Mesenchymal stem cell (in vitro differentiated cells and primary cell): Measurements from ENCODE around the gene ASPRV1.

ENCODE experiments used
- DNase-seq: peaks from one replicate; pipeline ENCODE4 v3.0.0-alpha.2; 2013
- H2AFZ ChIP-seq: one replicate; pipeline ENCODE4 v1.6.1; 2013; ENCODE audit warnings: low read depth, mild to moderate bottlenecking, control low read depth, inconsistent platforms, low read length, moderate library complexity
- H2AK5ac ChIP-seq: 2 replicates; pipeline ENCODE4 v1.6.1; 2013; ENCODE audit warnings: low read length, moderate library complexity, mild to moderate bottlenecking, inconsistent platforms; ENCODE audit not compliant: severe bottlenecking
- H2BK120ac ChIP-seq: one replicate; pipeline ENCODE4 v1.6.1; 2013; ENCODE audit warnings: low read depth, mild to moderate bottlenecking, inconsistent platforms, low read length, moderate library complexity
- H2BK12ac ChIP-seq, 2 experiments: one replicate each; pipeline ENCODE4 v1.6.1; 2013; ENCODE audit warnings: inconsistent platforms in 2 of 2, low read length in 2 of 2, mild to moderate bottlenecking in 2 of 2, moderate library complexity in 2 of 2, control low read depth in 1 of 2
- H2BK15ac ChIP-seq: one replicate; pipeline ENCODE4 v1.6.1; 2013; ENCODE audit warnings: mild to moderate bottlenecking, low read depth, inconsistent platforms; ENCODE audit not compliant: poor library complexity, severe bottlenecking
- H2BK5ac ChIP-seq: 2 replicates; pipeline ENCODE4 v1.6.1; 2013; ENCODE audit warnings: low read depth, mild to moderate bottlenecking, low read length, control low read depth, inconsistent platforms; ENCODE audit not compliant: poor library complexity, severe bottlenecking
- H3K14ac ChIP-seq, 2 experiments: one replicate each; pipeline ENCODE4 v1.6.1; 2013; ENCODE audit warnings: inconsistent platforms in 2 of 2, low read length in 2 of 2, control low read depth in 1 of 2, mild to moderate bottlenecking in 1 of 2, moderate library complexity in 1 of 2
- H3K18ac ChIP-seq, 2 experiments: one replicate each; pipeline ENCODE4 v1.6.1; 2013; ENCODE audit warnings: inconsistent platforms in 2 of 2, low read length in 2 of 2, control low read depth in 1 of 2, low read depth in 1 of 2, mild to moderate bottlenecking in 1 of 2
- H3K23ac ChIP-seq, 2 experiments: one replicate each; pipeline ENCODE4 v1.6.1; 2013; ENCODE audit warnings: inconsistent platforms in 2 of 2, low read length in 2 of 2, mild to moderate bottlenecking in 2 of 2, moderate library complexity in 2 of 2, control low read depth in 1 of 2
- H3K27ac ChIP-seq: 2 replicates; pipeline ENCODE4 v1.5.1; 2013; ENCODE audit warnings: mild to moderate bottlenecking, moderate library complexity, low read length, control low read depth, inconsistent platforms; ENCODE audit not compliant: poor library complexity, severe bottlenecking
- H3K27me3 ChIP-seq, 2 experiments: 2 replicates each; pipeline versions ENCODE4 v1.6.1 to v1.7.0; 2013; ENCODE audit warnings: low read length in 2 of 2, mild to moderate bottlenecking in 2 of 2, moderate library complexity in 2 of 2, control low read depth in 1 of 2, inconsistent platforms in 1 of 2; ENCODE audit not compliant: control insufficient read depth in 1 of 2, insufficient read depth in 1 of 2
- H3K36me3 ChIP-seq, 2 experiments: 2 replicates each; pipeline versions ENCODE4 v1.6.1 to v1.7.0; 2013; ENCODE audit warnings: low read length in 2 of 2, control low read depth in 1 of 2, inconsistent platforms in 1 of 2, low read depth in 1 of 2, mild to moderate bottlenecking in 1 of 2; ENCODE audit not compliant: insufficient read depth in 2 of 2, control insufficient read depth in 1 of 2
- H3K4ac ChIP-seq, 2 experiments: one replicate each; pipeline ENCODE4 v1.6.1; 2013; ENCODE audit warnings: inconsistent platforms in 2 of 2, low read length in 2 of 2, mild to moderate bottlenecking in 2 of 2, moderate library complexity in 2 of 2, control low read depth in 1 of 2, low read depth in 1 of 2
- H3K4me1 ChIP-seq: 2 replicates; pipeline ENCODE4 v1.6.1; 2013; ENCODE audit warnings: low read depth, low read length, control low read depth; ENCODE audit not compliant: control insufficient read depth, insufficient read depth
- H3K4me2 ChIP-seq: 2 replicates; pipeline ENCODE4 v1.6.1; 2013; ENCODE audit warnings: low read length, mild to moderate bottlenecking, inconsistent platforms; ENCODE audit not compliant: poor library complexity, severe bottlenecking
- H3K4me3 ChIP-seq, 2 experiments: 2 replicates each; pipeline versions ENCODE4 v1.5.1 to v1.7.0; 2013; ENCODE audit warnings: low read length in 2 of 2, mild to moderate bottlenecking in 2 of 2, control low read depth in 1 of 2, low read depth in 1 of 2; ENCODE audit not compliant: insufficient read depth in 1 of 2
- H3K79me1 ChIP-seq: replicated peaks from 2 replicates; pipeline ENCODE4 v1.6.1; 2013; ENCODE audit warnings: mild to moderate bottlenecking, control low read depth, low read length, inconsistent platforms; ENCODE audit not compliant: poor library complexity, severe bottlenecking
- H3K9ac ChIP-seq: 2 replicates; pipeline ENCODE4 v1.7.0; 2013; ENCODE audit warnings: mild to moderate bottlenecking, low read length, moderate library complexity
- H3K9me3 ChIP-seq: 2 replicates; pipeline ENCODE4 v1.7.0; 2013; ENCODE audit warnings: mild to moderate bottlenecking, low read length; ENCODE audit not compliant: control insufficient read depth
- H4K8ac ChIP-seq: one replicate; pipeline ENCODE4 v1.6.1; 2013; ENCODE audit warnings: inconsistent platforms, mild to moderate bottlenecking, low read length, moderate library complexity
- H4K91ac ChIP-seq: one replicate; pipeline ENCODE4 v1.6.1; 2013; ENCODE audit warnings: mild to moderate bottlenecking, low read length, inconsistent platforms
- WGBS: methylation state at CpG from one replicate; pipeline ENCODE4 v1.1.7; 2013; ENCODE audit warnings: mixed read lengths; 5-methylcytosine and 5-hydroxymethylcytosine counted together

The ASPRV1 gene

GRCh38 chr2:69950241-69950640, 11.2 kb downstream of the ASPRV1 start:
- Histone ChIP-seq H2BK15ac (no peak overlapping the region), H2BK120ac (no peak overlapping the region), H4K91ac (no peak overlapping the region), H3K4ac (no peak overlapping the region), H3K79me1 (no peaks in the 10 kb centered on the region), H2AFZ (no peak overlapping the region), H3K18ac (no peak overlapping the region), H3K27me3 (peaks cover under 1% of the 10 kb centered on the region in 2 experiments), H3K4me3 (no peak overlapping the region), H2AK5ac (no peak overlapping the region), H3K14ac (no peak overlapping the region), H3K9me3 (no peaks in the 10 kb centered on the region), H3K9ac (no peak overlapping the region), H3K36me3 (no peaks in the 10 kb centered on the region), H3K4me2 (no peak overlapping the region), H3K27ac (no peak overlapping the region), H2BK5ac (no peak overlapping the region), H3K4me1 (peaks cover 9% of the 10 kb centered on the region), H2BK12ac (no peak overlapping the region), H3K23ac (no peak overlapping the region), H4K8ac (peak overlapping the region; percentile 66)
- DNase-seq, result peak; percentile 25
- 94% methylated on average over 3 of the region's 5 CpGs for WGBS

- H2BK12ac ChIP-seq, result no peak overlapping the region
- H3K23ac ChIP-seq, result no peak overlapping the region
- no peak overlapping the region for H3K9ac ChIP-seq
- H3K14ac ChIP-seq, result no peak overlapping the region
- H3K36me3 ChIP-seq, result no peaks in the 10 kb centered on the region
- peak overlapping the region; percentile 75 for H2BK15ac ChIP-seq
- H3K9me3 ChIP-seq, result no peaks in the 10 kb centered on the region
- no peaks in the 10 kb centered on the region for H3K79me1 ChIP-seq
- peak overlapping the region in 1 of 2 experiments; percentile 51 for H3K4me3 ChIP-seq
- no peak overlapping the region for H2BK5ac ChIP-seq
- H4K91ac ChIP-seq, result no peak overlapping the region
- H4K8ac ChIP-seq, result no peak overlapping the region
- no peak overlapping the region for H2AK5ac ChIP-seq
- H3K27ac ChIP-seq, result no peak overlapping the region
- WGBS, result 96% methylated on average over 21 of the region's 21 CpGs
- H3K4me1 ChIP-seq, result peaks cover 9% of the 10 kb centered on the region
- H3K4me2 ChIP-seq, result no peak overlapping the region
- no peak for DNase-seq
- no peak overlapping the region for H2AFZ ChIP-seq
- H2BK120ac ChIP-seq, result no peak overlapping the region
- peak overlapping the region in 1 of 2 experiments; percentile 61 for H3K4ac ChIP-seq
- no peak overlapping the region for H3K18ac ChIP-seq
- H3K27me3 ChIP-seq, result no peaks in the 10 kb centered on the region
Observed at GRCh38 chr2:69948963-69949645, 12.3 kb downstream of the ASPRV1 start.

GRCh38 chr2:69948032-69948962, 13.1 kb downstream of the ASPRV1 start:
- H3K27me3 ChIP-seq, result no peaks in the 10 kb centered on the region
- H3K27ac ChIP-seq, result no peak overlapping the region
- peaks cover 0 to 7% of the 10 kb centered on the region in 2 experiments for H3K36me3 ChIP-seq
- no peaks in the 10 kb centered on the region for H3K79me1 ChIP-seq
- no peak overlapping the region for H3K9ac ChIP-seq
- H3K4me1 ChIP-seq, result peaks cover 9% of the 10 kb centered on the region
- H2BK15ac ChIP-seq, result peak overlapping the region; percentile 75
- peak overlapping the region in 1 of 2 experiments; percentile 51 for H3K4me3 ChIP-seq
- WGBS, result 84% methylated on average over 35 of the region's 35 CpGs
- H2AK5ac ChIP-seq, result no peak overlapping the region
- H3K23ac ChIP-seq, result no peak overlapping the region
- DNase-seq, result no peak
- no peak overlapping the region for H3K4me2 ChIP-seq
- H3K14ac ChIP-seq, result no peak overlapping the region
- no peak overlapping the region for H2BK5ac ChIP-seq
- no peaks in the 10 kb centered on the region for H3K9me3 ChIP-seq
- peak overlapping the region; percentile 52 for H4K91ac ChIP-seq
- H2AFZ ChIP-seq, result no peak overlapping the region
- H4K8ac ChIP-seq, result peak overlapping the region; percentile 38
- no peak overlapping the region for H2BK120ac ChIP-seq
- H3K18ac ChIP-seq, result no peak overlapping the region
- peak overlapping the region in 1 of 2 experiments; percentile 61 for H3K4ac ChIP-seq
- H2BK12ac ChIP-seq, result no peak overlapping the region

- peaks cover 9% of the 10 kb centered on the region for H3K4me1 ChIP-seq
- peak overlapping the region in 1 of 2 experiments; percentile 36 for H3K4ac ChIP-seq
- H3K9ac ChIP-seq, result no peak overlapping the region
- no peak overlapping the region for H4K91ac ChIP-seq
- H3K4me3 ChIP-seq, result no peak overlapping the region
- no peaks in the 10 kb centered on the region for H3K9me3 ChIP-seq
- no peak overlapping the region for H3K23ac ChIP-seq
- peak overlapping the region in 1 of 2 experiments; percentile 6 for H2BK12ac ChIP-seq
- H3K27ac ChIP-seq, result no peak overlapping the region
- H2BK15ac ChIP-seq, result no peak overlapping the region
- no peak overlapping the region for H2BK5ac ChIP-seq
- no peak overlapping the region for H2AK5ac ChIP-seq
- H4K8ac ChIP-seq, result no peak overlapping the region
- H3K36me3 ChIP-seq, result peaks cover 0 to 15% of the 10 kb centered on the region in 2 experiments
- no peak overlapping the region for H3K4me2 ChIP-seq
- H3K14ac ChIP-seq, result no peak overlapping the region
- H3K79me1 ChIP-seq, result no peaks in the 10 kb centered on the region
- no peak for DNase-seq
- no peak overlapping the region for H2AFZ ChIP-seq
- H2BK120ac ChIP-seq, result no peak overlapping the region
- 78% methylated on average over 4 of the region's 4 CpGs for WGBS
- no peaks in the 10 kb centered on the region for H3K27me3 ChIP-seq
- no peak overlapping the region for H3K18ac ChIP-seq
Observed at GRCh38 chr2:69947325-69947931, 14.0 kb downstream of the ASPRV1 start.
